RKO (cell line): ENCODE data around the gene ALAS1.
A peak's percentile ranks its signal among the peaks of the same experiment; 100 is the strongest.

Experiments
- DNase-seq: peaks from one replicate; pipeline ENCODE4 v3.0.0-alpha.2; 2016; ENCODE audit warnings: low spot score

ALAS1 gene

GRCh38 chr3:52234516-52235447, 36.8 kb downstream of the ALAS1 start:
- DNase-seq = no peak

DNA sequence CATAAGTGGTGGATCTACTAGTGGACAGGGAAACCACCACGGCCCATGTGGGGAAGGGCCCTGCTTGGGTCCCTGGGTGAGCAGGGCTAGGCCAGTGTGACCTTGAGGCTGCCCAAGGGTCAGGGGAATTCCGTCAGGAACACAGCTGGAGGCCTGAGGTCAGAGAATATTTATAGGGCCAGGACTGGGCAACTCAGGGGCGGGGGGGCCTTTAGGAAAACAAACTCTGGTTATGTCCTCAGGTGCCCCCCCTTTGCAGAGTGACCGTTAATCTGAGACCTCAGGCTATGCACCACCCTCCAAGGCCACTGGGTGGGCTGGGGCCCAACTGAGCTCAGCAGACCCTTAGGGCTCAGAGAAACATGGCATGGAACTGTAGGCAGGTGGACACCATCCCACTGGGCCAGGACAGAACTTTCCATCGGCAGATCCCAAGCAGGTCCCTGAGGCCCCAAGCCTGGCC, 38.5 kb downstream of the ALAS1 start:
- DNase-seq = no peak

GRCh38 chr3:52237006-52237656, 39.2 kb downstream of the ALAS1 start:
- DNase-seq = no peak

DNA sequence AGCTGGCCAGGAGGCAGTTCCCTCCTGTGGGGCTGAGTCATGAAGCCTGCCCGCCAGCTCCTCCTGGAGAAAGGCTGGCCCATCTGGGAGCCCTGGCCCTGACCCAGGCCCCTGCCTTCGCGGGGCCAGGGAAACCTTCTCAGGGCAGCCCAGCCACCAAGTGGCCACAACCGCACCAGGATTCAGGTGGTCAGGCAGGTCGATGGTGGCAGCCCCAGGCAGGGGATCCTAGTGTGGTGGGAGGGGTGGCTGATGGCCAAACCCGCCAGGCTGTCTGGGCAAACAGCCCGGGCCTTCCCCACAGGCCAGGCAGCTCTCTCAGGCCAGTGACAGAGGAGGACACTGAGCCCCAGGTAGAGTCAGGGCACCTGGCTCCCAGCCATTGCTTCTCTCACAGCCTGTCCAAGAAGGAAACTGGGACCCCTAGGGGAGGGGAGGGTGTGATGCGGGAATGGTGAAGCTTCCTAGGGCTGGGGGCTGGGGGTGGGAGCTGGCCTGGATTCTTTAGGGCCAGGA, 39.8 kb downstream of the ALAS1 start:
- peak; percentile 89 for DNase-seq

GRCh38 chr3:52238193-52238760, 40.3 kb downstream of the ALAS1 start:
- peak; percentile 72 for DNase-seq

GRCh38 chr3:52238761-52239701, 41.1 kb downstream of the ALAS1 start, which contains the start of gene TWF2:
Gene TWF2, minus strand, starts transcription at chr3:52239158. Its CDS starts 142 bp downstream, at chr3:52239016.
- peak; percentile 83 for DNase-seq

- peak; percentile 80 for DNase-seq
Measured at GRCh38 chr3:52240059-52240885, 42.3 kb downstream of the ALAS1 start.

DNA sequence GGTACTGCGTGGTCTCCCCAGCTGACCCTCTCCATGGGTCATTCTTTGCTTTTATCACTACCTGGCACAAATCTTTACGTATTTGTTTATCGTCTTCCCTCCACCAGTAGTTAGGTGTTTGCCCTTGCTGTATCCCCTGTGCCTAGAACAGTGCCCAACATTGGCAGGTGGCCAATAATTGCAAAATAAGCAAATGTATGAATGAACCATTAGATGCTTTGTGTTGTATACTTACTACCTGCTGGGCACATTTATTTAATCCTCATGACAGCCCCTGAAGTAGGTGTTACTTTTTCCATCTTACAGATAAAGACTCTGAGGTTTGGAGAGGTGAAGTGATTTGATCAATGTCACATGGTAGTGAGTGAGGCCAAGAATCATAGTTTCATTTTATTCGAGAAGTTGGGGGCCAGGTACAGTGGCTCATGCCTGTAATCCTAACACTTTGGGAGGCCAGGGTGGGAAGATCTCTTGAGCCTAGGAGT, 43.0 kb downstream of the ALAS1 start:
- no peak for DNase-seq

DNA sequence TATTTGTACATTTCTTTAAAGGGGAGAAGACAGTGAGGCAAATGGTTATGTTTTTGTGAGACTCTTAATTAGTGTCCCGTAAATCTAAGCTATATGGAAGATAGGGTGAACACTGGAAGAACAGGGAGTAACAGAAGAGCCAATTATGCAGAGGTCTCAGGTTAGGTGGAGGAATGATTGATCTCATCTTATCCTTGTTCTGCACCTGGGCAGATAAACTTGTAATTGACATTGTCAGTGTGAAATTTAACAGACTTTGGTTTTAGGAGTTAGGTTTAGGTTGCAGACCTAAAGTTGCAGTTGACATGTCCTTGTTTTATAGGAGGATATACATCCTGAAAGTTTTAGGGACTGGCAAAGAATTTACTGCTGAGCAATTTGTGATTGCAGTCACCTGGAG, 44.1 kb downstream of the ALAS1 start:
- DNase-seq = no peak

GRCh38 chr3:52243791-52244628, 46.0 kb downstream of the ALAS1 start:
- DNase-seq = peak; percentile 41

GRCh38 chr3:52245322-52246263, 47.6 kb downstream of the ALAS1 start, which contains the start of gene PPM1M:
Gene PPM1M, plus strand, starts transcription at chr3:52245759. Its CDS starts 66 bp downstream, at chr3:52245825.
- peak; percentile 51 for DNase-seq

DNA sequence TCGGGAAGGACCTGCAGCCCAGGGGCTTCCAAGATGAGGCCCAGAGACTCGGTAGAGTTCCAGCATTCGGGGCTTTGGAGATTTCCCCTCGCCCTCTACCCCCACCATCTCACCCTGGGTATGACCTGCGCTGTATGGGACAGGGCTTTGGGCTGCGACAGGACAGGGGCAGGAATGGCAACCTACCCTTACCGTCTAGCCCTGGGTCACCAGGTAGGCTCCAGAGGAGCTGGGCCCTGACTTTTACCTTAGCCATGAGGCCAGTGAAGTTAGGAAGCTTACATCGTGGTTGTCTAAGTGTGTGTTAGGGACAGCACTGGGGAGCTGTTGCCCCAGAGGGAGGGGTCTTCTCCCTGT, 48.3 kb downstream of the ALAS1 start:
- DNase-seq = no peak

- DNase-seq = no peak
Measured at GRCh38 chr3:52246728-52247408, 48.9 kb downstream of the ALAS1 start.

- DNase-seq = no peak
Measured at GRCh38 chr3:52247409-52248164, 49.6 kb downstream of the ALAS1 start.

GRCh38 chr3:52248165-52248541, 50.2 kb downstream of the ALAS1 start:
- no peak for DNase-seq

DNA sequence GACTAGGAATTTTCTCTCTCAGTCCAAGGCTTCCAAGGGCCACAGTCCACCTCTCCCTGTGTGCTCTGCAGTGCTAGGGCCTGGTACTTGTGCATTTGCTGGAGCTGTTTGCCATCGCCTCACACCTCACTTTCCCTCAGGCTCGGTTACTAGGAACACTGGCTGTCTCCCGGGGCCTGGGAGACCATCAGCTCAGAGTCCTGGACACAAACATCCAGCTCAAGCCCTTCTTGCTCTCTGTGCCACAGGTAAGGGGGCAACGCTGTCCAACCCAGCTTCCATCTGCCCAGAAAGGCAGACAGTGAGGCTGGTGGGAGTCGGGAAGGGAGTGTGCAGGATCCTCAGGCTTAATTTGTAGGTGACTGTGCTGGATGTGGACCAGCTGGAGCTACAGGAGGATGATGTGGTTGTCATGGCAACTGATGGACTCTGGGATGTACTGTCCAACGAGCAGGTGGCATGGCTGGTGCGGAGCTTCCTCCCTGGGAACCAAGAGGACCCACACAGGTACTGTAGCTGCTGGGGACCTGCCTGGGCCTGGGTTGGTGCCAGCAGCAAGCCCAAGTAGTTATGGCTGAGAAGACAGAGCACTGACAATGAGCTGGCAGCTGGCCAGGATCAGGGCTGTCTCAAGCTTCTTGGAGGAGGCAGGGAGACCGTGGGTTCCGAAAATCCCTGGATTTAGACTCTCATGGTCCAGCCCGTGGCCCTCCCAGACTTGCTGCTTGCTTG, 51.0 kb downstream of the ALAS1 start:
- DNase-seq = no peak
